ENCODE data around the gene REPS1.
"Not testable (repeated sequence)": the region's sequence is repeated elsewhere in the genome, so short reads cannot be mapped to it uniquely, and the experiment has no call there.

Gene REPS1

GRCh38 chr6:138970159-138970558, 17.9 kb downstream of the REPS1 start:
- no peak for DNase-seq

- DNase-seq, result no peak
These were observed 21.2 kb downstream of the REPS1 start for GRCh38 chr6:138966870-138967269.

GRCh38 chr6:138965971-138966370, 22.1 kb downstream of the REPS1 start:
- peak; percentile 40 for DNase-seq

GRCh38 chr6:138965291-138965874, 22.7 kb downstream of the REPS1 start:
- peak; percentile 22 for DNase-seq

- no peak for DNase-seq
These were observed 24.0 kb downstream of the REPS1 start for GRCh38 chr6:138964012-138964411.

- DNase-seq, result no peak
These were observed 24.5 kb downstream of the REPS1 start for GRCh38 chr6:138963531-138963930.

GRCh38 chr6:138963119-138963518, 24.9 kb downstream of the REPS1 start:
- DNase-seq, result no peak

- DNase-seq, result no peak
These were observed 28.5 kb downstream of the REPS1 start for GRCh38 chr6:138959521-138959920.

- no peak for DNase-seq
These were observed 29.5 kb downstream of the REPS1 start for GRCh38 chr6:138958595-138958994.

GRCh38 chr6:138957903-138958302, 30.1 kb downstream of the REPS1 start:
- DNase-seq, result no peak

GRCh38 chr6:138957484-138957883, 30.6 kb downstream of the REPS1 start:
- DNase-seq, result peak; percentile 60

GRCh38 chr6:138956244-138956924, 31.7 kb downstream of the REPS1 start:
- DNase-seq, result no peak

- no peak for DNase-seq
These were observed 32.8 kb downstream of the REPS1 start for GRCh38 chr6:138955262-138955661.

GRCh38 chr6:138953451-138953850, 34.6 kb downstream of the REPS1 start:
- DNase-seq, result no peak

- DNase-seq, result peak; percentile 36
These were observed 39.4 kb downstream of the REPS1 start for GRCh38 chr6:138948546-138949179.

GRCh38 chr6:138948004-138948403, 40.0 kb downstream of the REPS1 start:
- DNase-seq, result no peak

- DNase-seq, result peak; percentile 37
These were observed 42.7 kb downstream of the REPS1 start for GRCh38 chr6:138945354-138945753.

- no peak for DNase-seq
These were observed 43.6 kb downstream of the REPS1 start for GRCh38 chr6:138944412-138944811.

- DNase-seq, result no peak
These were observed 44.9 kb downstream of the REPS1 start for GRCh38 chr6:138943089-138943625.

GRCh38 chr6:138936873-138937272, 51.2 kb downstream of the REPS1 start:
- not testable (repeated sequence) for DNase-seq

GRCh38 chr6:138931660-138932059, 56.4 kb downstream of the REPS1 start:
- DNase-seq, result no peak

- no peak for DNase-seq
These were observed 61.5 kb downstream of the REPS1 start for GRCh38 chr6:138926579-138926978.

GRCh38 chr6:138925806-138926205, 62.2 kb downstream of the REPS1 start:
- no peak for DNase-seq

- DNase-seq, result peak; percentile 92
These were observed 64.5 kb downstream of the REPS1 start for GRCh38 chr6:138923561-138923960.
